ENCODE data around the gene FYN.

Gene FYN

GRCh38 chr6:111805511-111806164, 67.6 kb downstream of the FYN start:
- DNase-seq: peak; percentile 73

GRCh38 chr6:111804627-111805235, 68.5 kb downstream of the FYN start:
- no peak for DNase-seq

GRCh38 chr6:111803804-111804203, 69.4 kb downstream of the FYN start:
- no peak for DNase-seq

GRCh38 chr6:111803371-111803770, 69.9 kb downstream of the FYN start:
- no peak for DNase-seq

- no peak for DNase-seq
These were observed 70.4 kb downstream of the FYN start for GRCh38 chr6:111802720-111803330.

GRCh38 chr6:111802015-111802414, 71.2 kb downstream of the FYN start:
- no peak for DNase-seq

- DNase-seq: no peak
These were observed 72.4 kb downstream of the FYN start for GRCh38 chr6:111800821-111801220.

GRCh38 chr6:111800259-111800765, 72.9 kb downstream of the FYN start:
- no peak for DNase-seq

- DNase-seq: no peak
These were observed 73.5 kb downstream of the FYN start for GRCh38 chr6:111799576-111800258.

- no peak for DNase-seq
These were observed 74.9 kb downstream of the FYN start for GRCh38 chr6:111798281-111798725.

GRCh38 chr6:111796310-111796918, 76.8 kb downstream of the FYN start:
- DNase-seq: no peak

GRCh38 chr6:111795558-111795957, 77.7 kb downstream of the FYN start:
- no peak for DNase-seq

GRCh38 chr6:111794727-111795452, 78.4 kb downstream of the FYN start:
- DNase-seq: no peak

- DNase-seq: no peak
These were observed 79.0 kb downstream of the FYN start for GRCh38 chr6:111794300-111794699.

GRCh38 chr6:111793711-111794111, 79.5 kb downstream of the FYN start:
- DNase-seq: no peak

GRCh38 chr6:111792914-111793700, 80.1 kb downstream of the FYN start:
- DNase-seq: no peak

- no peak for DNase-seq
These were observed 81.0 kb downstream of the FYN start for GRCh38 chr6:111792241-111792640.

GRCh38 chr6:111791415-111791814, 81.8 kb downstream of the FYN start:
- no peak for DNase-seq

- DNase-seq: no peak
These were observed 83.7 kb downstream of the FYN start for GRCh38 chr6:111789598-111789997.

- no peak for DNase-seq
These were observed 84.6 kb downstream of the FYN start for GRCh38 chr6:111788379-111789276.
